ENCODE measurements around the gene DPEP3.

DNA sequence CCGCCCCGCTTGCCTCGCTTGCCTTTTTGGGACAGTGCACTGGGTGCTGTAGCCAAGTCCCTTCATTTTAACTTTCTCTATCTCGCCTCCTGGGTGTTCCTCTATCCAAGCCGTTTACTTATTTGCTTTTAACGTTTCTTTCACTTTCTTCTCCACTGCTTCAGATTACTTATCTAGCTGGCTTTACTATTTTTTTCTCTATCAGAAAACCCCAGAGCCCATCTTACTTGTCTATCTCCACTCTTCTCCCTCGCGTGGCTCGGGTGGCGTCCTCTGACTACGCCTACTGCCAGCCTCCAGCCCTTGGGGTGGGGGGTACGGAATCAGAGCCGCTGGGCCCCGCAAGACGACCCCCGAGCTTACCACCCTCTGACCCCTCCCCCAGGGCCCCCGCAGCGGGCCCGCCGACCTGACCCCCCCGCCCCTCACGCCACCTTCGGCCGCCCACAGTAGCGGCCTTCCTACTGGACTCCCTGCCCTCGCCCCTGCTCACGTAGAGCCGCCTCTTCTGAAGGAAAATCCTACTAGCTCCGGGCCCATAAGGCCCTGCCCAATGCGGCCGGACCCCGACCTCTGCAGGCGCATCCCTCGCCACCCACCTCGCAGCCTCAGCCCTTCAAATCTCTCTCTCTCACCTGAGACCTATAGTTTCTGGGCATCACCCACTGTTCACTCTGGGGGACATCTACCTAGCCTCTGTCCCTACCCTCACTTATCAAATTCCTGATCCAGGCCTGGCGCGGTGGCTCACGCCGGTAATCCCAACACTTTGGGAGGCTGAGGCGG lies 10.9 kb downstream of the DPEP3 start:
- TF ChIP-seq EZH2 (IDR thresholded peaks at IDR 0.05; ENCODE audit: borderline replicate concordance, low read length), result no peak
- TF ChIP-seq, protein P1, sequence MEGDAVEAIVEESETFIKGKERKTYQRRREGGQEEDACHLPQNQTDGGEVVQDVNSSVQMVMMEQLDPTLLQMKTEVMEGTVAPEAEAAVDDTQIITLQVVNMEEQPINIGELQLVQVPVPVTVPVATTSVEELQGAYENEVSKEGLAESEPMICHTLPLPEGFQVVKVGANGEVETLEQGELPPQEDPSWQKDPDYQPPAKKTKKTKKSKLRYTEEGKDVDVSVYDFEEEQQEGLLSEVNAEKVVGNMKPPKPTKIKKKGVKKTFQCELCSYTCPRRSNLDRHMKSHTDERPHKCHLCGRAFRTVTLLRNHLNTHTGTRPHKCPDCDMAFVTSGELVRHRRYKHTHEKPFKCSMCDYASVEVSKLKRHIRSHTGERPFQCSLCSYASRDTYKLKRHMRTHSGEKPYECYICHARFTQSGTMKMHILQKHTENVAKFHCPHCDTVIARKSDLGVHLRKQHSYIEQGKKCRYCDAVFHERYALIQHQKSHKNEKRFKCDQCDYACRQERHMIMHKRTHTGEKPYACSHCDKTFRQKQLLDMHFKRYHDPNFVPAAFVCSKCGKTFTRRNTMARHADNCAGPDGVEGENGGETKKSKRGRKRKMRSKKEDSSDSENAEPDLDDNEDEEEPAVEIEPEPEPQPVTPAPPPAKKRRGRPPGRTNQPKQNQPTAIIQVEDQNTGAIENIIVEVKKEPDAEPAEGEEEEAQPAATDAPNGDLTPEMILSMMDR (conservative IDR thresholded peaks at IDR 0.05 in 1 of 2, IDR thresholded peaks at IDR 0.05 in 1 of 2; ENCODE audit: extremely low read depth in 1 of 2, insufficient read depth in 1 of 2, low read depth in 1 of 2, low read length in 2 of 2), result no peak

Data from mammary epithelial cell (primary cell).